Heart left ventricle (tissue), 13 donors: ENCODE data around the gene TMEM229B.

Experiments
- POLR2A ChIP-seq, 2 donors: fragments of 450-650 bp; IDR thresholded peaks; one replicate each; pipeline ENCODE4 v1.6.1; 2017; ENCODE audit warnings: antibody characterized with exemption in 2 of 2, mild to moderate bottlenecking in 2 of 2, moderate library complexity in 2 of 2
- TF ChIP-seq, protein P1 (sequence below), 12 donors: fragments of 200-600 bp; sonication (generic) in 4 of 12; IDR thresholded peaks; one replicate each; pipeline versions ENCODE4 v1.5.0 to v1.8.0; 2018 to 2022; ENCODE audit warnings: antibody characterized with exemption in 12 of 12, mild to moderate bottlenecking in 5 of 12
- donor health status: ischemic (EF 13 %, LVEDD 7.1; RV severe dilation, severe dysfunction).
- donor health status: DM: no; HTN: yes; CAD: no.
- donor health status: DM: no; HTN: no; CAD: no.
- donor health status: ischemic (EF 25% LVEDD 6.9; RV normal size, moderate dysfunction).
- donor health status: ischemic (EF 25% LVEDD 5.7; RV mildly dilated, moderate dysfunction).
- donor health status: ischemic (EF 35%, LVEDD 5.7; RV mildly dilated, moderate dysfunction).
- donor health status: nonischemic (EF 11% LVEDD 7.7; RV severe dilation, severe dysfunction).
- donor health status: DM: yes; HTN: yes; CAD: no.
- donor health status: PGD.
- donor health status: ischemic (EF 29% LVEDD 5.4; RV normal size, mild dysfunction).
- donor health status: nonischemic (EF 23%, LVEDD 6.1; RV moderate dilation, normal function).

DNA sequence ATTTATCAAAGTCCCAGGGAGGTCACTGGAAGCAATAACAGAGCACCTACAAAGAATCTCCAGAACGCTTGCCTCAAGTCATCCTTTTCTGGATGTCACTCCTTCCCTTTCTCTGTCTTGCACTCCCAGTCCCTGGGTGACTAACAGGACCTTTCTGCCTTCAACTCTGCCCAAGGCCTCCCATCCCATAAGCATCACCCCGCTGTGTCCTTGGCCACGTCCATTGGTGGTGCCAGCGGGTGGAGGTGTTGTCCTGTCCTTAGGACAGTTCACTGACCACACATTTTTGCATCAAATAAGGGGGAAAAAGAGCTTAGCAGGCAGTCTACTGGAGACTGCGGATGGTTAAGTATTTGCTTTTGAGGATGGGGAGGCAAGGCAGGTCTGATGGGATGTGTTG, 52.9 kb downstream of the TMEM229B start:
- TF ChIP-seq, protein P1, sequence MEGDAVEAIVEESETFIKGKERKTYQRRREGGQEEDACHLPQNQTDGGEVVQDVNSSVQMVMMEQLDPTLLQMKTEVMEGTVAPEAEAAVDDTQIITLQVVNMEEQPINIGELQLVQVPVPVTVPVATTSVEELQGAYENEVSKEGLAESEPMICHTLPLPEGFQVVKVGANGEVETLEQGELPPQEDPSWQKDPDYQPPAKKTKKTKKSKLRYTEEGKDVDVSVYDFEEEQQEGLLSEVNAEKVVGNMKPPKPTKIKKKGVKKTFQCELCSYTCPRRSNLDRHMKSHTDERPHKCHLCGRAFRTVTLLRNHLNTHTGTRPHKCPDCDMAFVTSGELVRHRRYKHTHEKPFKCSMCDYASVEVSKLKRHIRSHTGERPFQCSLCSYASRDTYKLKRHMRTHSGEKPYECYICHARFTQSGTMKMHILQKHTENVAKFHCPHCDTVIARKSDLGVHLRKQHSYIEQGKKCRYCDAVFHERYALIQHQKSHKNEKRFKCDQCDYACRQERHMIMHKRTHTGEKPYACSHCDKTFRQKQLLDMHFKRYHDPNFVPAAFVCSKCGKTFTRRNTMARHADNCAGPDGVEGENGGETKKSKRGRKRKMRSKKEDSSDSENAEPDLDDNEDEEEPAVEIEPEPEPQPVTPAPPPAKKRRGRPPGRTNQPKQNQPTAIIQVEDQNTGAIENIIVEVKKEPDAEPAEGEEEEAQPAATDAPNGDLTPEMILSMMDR (IDR thresholded peaks at IDR 0.05), result no peak
- no peak for TF ChIP-seq POLR2A (IDR thresholded peaks at IDR 0.05)
